ENCODE data around the gene COL11A2.

Gene COL11A2

DNA sequence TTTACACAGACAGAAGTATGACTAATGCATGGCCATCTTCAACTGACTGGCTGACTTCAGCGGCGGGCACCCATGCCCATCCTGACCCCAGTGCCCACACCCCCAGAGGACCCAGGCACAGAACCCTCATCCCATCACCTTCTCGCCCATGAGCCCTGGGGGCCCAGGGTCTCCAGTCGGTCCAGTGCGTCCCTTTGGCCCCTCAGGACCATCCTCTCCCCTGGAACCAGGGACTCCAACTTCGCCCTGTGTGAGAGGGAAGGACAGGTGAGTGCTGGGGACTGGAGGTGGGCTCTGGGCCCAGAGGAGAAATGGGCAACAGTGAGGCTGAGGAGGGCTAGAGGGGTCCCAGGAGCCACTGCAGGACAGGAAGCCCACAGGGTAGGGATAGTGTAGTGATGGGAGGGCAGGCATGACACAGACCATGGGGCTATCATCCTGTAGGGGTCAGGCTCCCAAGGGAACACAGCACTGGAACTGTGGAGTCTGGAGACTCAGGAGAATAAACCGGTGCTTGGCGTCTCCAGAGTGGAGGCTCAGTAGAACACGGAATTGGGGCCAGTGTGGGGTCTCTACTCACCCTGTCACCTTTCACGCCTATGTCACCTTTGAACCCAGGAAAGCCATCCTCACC is 16.7 kb downstream of the COL11A2 start:
- TF ChIP-seq, protein P1, sequence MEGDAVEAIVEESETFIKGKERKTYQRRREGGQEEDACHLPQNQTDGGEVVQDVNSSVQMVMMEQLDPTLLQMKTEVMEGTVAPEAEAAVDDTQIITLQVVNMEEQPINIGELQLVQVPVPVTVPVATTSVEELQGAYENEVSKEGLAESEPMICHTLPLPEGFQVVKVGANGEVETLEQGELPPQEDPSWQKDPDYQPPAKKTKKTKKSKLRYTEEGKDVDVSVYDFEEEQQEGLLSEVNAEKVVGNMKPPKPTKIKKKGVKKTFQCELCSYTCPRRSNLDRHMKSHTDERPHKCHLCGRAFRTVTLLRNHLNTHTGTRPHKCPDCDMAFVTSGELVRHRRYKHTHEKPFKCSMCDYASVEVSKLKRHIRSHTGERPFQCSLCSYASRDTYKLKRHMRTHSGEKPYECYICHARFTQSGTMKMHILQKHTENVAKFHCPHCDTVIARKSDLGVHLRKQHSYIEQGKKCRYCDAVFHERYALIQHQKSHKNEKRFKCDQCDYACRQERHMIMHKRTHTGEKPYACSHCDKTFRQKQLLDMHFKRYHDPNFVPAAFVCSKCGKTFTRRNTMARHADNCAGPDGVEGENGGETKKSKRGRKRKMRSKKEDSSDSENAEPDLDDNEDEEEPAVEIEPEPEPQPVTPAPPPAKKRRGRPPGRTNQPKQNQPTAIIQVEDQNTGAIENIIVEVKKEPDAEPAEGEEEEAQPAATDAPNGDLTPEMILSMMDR (IDR thresholded peaks at IDR 0.05), result no peak

DNA sequence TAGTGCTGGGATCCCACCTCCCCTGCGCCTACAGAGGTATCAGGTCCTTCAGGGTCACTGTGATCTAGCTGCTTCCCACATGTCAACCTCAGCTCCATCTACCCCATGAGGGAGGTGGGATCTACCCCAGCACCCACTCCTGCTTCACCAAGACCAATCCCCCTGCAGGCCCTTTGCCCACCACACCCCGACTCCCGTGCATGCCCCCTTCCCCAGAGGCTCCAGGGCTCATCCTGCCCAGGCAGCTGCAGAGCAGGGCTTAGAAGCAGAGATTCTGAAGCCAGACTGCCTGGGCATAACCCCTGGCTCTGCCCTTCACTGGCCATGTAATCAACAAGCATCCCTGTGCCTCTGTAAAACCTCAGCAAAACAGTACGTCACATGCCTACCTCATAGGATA is 17.5 kb downstream of the COL11A2 start:
- TF ChIP-seq, protein P1 (IDR thresholded peaks at IDR 0.05), result no peak

DNA sequence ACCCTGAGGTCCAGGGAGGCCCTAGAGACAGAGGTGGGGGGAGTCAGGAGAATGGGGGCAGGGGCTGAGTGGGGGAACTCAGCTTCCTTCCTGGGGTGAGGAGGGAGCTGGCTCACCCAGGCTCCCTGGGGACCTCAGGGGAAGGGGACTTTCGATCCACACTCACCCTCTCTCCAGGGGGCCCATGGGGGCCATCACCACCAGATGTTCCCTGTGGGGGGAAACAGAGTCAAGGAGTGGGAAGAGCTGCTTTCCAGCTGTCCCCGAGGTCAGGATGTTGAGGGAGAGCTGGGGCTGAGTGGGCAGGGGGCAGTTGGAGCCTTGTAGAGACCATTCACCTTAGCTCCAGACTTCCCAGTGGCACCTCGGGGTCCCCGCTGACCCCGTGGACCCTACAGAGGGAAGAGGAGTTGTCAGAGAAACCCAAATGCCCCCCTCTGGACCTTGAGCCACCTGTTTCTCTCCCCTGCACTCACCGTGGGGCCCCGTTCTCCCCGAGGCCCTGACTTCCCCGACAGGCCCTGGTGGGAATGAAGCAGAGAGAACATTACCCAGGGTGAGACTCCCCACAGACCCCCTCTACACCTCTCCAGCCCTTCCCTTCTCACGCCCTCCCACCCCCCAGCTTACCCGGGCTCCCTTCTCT is 18.6 kb downstream of the COL11A2 start:
- TF ChIP-seq, protein P1 (IDR thresholded peaks at IDR 0.05), result no peak

DNA sequence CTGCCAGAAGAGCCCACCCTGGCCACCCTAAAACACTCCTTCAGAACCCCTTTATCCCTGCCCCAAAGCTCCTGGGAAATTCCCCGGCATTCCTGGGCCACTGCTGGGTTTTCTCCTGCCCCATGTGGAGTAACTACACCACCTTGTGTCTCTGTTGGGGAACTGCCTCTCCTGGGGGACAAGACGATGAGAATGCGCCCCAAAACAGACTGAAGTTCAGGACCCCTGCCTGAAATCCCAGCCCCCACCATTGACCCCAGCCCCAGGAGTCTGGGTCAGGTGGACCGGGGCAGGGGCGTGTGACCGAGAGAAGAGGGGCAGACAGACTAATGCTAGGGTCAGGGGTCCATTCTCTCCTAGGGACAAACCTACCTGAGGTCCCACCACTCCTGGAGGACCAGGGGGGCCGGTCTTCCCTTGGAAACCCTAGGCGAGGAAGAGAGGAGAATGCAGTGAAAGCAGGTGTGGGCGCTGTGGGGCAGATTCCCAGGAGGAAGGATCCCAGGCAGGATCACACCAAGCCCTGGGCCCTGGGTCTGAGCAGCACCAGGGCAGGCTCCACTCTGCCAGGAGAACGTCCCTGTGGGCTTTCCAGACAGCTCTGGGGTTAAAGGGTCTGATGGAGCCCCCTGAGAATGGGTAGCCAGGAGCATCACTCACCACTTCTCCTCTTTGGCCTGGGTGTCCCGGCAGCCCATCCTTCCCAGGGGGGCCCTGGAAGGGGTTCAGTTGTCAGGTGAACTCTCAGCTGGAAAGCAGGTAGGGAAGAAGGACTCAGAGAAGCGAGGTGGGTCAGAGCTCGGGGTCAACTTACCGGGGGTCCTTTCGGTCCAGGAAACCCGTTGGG is 19.4 kb downstream of the COL11A2 start:
- TF ChIP-seq, protein P1 (IDR thresholded peaks at IDR 0.05), result peak; percentile 57

DNA sequence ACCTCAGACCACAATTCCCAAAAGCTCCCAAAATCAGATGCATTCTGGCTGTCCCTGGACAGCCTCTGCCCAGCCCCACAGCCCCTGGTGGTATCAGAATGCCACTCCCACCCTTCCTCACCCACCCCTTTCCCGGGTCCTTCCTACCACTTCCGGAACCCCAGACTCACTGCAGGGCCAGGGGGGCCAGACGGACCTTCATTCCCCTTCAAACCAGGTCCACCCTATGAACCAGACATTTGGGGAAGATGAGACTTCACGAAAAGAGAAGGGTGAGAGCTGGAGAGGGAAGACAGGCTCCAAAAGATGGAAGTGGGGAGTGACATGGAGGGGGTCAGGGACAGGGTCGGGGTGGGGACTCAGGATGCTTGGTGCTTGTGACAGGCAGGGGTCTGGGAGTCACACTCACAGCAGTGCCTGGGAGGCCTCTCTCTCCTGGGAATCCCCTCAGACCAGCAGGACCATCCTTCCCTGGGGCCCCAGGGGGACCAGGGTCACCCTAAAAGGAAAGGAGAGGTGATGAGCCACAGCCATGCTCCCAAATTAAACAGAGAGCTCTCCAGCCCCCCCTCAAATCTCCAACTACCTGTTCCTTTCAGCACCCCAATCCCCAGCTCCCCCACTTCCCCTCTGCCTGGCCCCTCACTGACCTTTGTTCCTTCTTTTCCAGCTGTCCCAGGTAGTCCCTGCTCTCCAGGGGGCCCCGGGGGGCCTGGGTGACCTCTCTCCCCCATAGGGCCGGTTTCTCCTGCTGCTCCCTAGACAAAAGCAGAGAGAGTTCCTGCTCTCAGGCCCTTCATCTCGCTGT is 20.2 kb downstream of the COL11A2 start:
- TF ChIP-seq, protein P1 (IDR thresholded peaks at IDR 0.05), result no peak

DNA sequence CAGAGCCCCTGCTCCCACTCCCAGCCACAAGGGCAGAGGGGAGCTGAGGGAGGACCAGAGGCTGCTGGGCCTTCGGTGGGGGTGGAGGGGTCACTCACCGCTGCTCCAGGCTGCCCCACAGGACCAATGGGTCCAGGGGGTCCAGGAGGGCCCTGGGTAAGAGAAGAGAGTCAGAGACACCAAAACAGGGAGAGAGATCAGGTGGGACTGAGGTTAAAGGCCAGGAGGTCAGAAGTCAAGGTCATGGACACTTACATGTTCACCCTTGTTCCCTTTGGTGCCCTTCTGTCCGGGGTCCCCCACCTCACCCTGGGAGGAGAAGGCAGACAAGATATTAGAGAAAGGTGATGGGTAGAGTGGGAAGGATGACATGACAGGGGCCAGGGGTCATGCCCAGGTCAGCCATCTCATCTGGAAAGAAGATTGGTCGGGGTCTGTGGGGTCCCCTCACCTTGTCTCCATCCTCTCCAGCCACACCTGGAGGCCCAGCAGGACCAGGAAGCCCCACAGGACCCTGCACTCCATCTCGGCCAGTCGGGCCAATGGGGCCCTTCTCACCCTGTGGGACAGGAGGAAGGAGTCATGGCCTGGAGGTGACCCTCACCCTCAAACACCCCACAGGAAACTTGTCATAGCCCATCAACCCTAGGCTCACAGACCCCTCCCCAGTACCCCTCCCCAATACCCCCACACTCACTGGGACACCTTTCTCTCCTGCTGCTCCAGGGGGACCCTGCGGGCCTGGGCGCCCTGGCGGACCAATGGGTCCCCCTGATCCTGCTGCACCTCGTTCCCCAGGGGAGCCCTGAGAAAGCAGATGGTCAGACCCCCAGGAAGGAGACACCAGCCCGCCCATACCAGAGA is 21.0 kb downstream of the COL11A2 start:
- TF ChIP-seq, protein P1 (IDR thresholded peaks at IDR 0.05), result no peak

Measured in LNCAP (cell line).